Measurements from ENCODE around the gene QSOX2.

Gene QSOX2

DNA sequence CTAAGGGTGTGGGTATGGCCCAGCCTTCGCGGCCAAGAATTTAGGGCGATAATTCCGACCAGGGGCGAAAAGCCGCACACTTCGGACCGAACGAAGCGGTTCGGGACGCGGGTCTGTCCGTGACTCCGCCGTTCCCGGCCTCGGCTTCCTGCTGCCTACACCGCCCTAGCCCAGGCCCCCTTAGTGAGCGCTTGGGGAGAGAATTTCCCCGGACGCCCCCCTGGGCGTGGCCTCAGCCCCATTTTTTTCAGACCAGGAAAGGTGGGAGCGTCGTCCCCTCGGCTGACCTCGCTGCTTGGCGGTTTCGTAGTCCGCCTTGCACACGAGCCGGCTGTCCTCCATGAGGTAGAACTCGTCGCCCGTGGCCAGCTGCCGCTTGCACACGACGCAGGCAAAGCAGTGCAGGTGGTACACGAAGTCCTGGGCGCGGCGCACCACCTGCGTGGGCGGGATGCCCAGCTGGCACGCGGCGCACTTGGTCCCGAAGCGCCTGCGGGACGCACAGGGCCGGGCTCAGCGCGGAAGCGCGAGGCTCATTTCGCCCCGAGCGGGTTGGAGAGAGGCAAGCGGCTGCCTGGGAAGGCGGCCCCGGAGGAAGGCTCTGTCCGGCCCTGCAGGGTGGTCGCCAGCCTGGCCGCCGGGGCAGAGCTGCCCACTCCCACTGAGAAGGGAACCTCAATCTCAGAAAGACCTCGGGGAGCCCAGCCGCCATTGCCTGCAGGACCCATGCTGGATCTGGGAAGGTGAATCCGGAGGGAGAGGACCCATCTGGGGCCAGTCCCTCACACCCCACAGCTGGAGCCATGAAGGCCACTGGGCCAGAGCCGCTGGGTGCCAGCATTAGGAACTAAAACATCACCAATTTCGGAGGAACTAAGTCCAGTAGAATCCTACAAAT lies 46.0 kb downstream of the QSOX2 start:
- DNase-seq = no peak

DNA sequence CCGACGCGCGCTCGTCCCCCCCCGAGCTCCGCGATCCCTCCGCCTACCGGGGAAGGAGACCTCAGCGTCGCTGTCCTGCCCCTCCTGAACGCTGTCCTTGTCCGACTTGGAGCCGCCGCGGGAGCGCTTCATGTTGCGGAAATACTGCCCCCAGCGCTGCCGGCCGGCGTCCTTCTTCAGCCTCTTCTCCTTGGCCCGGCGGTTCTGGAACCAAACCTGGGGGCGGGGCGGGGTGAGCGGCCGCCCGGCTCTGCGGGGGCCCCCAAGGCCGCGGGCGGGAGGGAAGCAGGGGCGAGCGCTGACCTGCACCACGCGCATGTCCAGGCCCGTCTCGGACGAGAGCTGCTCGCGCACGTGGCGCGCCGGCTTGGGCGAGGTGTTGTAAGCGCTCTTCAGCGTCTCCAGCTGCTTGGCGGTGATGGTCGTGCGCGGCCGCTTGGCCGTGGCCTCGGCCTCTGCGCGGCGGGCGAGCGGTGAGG lies 47.0 kb downstream of the QSOX2 start:
- no peak for DNase-seq

DNA sequence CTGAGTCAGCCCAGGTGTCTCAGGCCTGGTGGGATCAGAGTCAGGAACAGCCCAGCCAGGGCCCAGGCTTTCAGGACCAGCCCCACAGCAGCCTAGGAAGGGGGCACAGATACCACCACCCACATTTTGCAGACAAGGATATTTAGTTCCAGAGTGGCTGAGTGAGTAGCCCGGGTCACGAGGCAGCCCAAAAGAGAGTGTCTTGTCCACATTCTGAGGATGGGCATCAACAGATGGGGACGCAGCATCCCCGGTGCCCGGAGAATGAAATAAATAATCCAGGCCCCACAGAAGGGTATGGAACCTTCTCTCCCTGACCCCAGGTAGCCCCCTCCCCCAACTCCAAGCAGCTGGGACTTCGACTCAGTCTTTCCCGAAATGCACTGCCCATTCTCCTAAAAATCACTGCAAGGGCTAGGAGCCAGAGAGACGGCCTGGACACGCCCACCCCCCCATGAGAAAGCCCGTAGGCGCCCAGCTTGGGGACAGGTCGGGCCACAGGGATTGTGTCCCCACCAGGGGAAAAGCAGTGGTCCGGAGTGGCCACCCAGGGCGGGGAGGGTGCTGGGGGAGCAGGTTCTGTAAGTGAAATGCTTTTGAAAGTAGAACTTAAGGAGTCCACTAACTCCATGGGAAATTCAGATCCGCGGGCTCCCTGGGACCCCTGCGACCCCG lies 47.5 kb downstream of the QSOX2 start:
- DNase-seq = no peak

DNA sequence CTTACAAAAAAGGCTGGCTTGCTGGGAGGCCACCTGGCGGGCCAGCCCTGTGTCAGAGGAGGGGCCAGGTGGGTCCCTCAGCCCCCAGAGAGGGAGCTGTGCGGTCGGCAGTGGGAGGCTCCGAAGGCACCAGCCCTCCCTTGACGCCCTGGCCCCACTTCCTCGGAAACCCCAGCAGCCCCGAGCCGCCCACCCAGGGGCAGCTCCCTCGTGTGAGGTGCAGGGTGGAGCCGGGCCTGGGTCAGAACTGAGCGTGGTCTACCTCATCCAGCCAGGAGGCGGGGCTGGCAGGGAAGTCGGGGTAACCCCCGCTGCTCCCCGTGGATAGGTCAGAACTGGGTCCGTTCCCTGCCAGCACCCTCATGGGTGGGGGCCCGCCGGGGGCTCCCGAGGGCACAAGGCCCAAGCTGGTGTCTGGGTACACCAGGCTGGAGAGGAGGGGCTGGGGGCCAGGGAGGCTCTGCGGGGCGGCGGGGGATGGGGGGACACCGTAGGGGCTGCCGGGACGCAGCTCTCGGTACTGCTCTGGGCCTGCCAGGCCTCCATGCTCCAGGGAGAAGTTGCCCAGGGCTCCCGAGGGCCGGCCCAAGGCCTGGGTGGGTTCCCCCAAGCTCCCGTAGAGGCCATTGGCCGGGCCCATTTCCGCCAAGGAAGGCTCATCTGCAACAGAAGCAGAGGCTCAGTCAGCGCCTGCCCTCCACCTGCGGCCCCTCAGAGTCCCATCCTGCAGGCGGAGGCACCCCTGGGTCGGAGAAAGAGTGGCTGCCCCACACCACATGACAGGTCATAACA lies 48.3 kb downstream of the QSOX2 start:
- DNase-seq = no peak

DNA sequence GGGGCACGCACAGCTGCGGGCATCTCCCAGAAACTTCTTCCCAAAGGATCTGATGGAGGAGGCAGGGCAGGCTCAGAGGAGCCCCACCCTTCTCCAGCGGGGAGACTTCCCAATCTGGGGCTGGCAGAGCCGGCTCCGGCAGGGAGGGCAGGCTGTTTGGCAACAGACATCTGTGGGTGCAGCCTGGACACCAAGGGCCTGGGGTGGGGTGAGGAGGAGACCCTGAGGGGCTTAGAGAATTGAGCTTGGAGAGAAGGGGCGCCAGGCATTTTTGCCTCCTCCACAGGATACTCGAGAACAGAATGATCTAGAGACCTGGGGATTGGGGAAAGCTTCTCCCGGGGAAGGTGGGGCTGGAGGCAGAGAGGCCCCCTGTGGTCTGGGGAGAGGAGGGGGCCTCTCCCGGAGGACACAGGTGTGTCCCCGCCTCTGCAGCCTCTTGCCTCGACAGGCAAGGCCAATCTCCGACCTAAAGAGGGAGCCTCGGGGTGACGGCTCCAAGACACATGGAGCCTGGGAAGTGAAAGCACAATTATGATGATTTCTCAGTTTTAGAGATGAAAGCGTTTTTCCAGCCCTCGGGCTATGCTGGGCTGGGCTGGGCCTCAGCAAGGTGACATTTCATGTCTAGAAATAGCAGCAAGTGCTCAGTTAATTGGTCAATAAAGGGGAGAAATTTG lies 49.1 kb downstream of the QSOX2 start:
- no peak for DNase-seq

DNA sequence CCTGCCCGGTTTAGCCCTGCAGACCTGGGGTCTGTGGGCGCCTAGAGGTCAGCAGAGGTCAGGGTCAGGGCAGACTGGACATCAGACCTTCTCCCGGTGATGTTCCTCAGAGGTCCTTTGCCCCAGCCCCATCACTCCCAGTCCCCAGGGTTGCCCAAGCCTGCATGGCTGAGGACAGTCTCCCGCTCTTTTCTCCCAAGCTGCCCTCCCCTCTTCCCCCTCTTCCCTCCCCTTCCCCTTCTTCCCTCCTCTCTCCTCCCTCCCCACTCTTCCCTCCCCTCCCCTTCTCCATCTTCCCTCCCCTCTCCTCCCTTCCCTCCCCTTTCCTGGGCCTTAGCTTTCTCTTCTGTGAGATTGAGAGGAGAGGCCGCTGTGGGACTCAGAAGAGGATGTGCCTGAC lies 51.1 kb downstream of the QSOX2 start:
- no peak for DNase-seq

DNA sequence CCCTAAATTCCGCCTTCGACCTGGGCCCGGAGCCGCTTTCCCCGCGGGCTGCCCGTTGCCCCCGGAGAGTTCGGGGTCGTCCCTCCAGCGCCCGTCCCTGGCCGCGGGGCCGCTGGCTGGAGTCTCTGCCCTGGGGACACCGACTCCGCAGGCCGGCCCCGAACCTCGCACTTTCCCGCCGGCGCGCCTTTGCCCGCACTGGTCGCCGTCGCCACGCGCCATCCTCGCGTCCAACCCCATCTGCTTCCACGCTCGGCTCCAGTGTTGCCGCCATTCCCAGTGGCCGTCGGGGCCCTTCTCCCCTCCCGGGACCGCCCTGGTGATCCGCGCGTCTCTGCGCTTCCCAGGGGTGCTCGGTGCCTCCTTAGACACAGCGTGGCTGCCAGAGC lies 51.7 kb downstream of the QSOX2 start:
- no peak for DNase-seq

DNA sequence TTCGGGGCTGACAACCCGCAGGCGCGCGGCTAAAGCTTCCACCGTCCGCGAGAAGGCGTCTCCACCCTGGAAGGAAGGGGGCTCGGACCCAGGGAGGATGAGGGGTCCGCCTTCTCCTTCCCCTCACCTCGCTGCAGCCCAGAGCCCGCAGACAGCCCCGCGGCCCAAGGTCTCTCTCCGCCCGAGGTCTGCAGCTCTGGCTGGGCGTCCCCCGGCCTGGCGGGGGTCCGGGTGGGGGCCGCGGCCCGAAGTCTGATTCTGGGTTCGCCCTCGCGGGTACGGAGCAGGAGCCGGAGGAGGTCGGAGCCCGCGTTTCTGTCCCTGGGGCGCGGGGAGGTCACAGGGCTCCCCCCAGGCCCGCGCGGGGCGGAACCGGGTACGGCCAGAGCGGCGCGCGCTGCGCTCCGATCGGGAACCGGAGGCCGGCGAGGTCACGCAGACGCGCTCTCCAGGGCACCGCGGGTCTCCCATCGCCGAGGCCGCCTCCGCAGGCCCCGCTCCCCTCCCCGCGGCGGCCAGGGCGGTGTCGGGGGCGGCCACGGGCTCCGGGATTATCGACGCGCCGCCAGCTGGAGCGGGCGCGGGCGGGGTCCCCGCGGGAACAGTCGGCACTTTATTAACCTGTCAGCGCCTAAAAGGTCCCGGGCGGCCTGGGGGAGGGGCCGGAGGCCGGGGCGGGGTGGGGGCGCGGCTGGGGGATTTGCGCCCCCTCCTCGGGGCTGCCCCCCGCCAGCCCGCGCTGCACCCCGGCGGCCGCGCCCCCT lies 52.3 kb downstream of the QSOX2 start:
- no peak for DNase-seq

DNA sequence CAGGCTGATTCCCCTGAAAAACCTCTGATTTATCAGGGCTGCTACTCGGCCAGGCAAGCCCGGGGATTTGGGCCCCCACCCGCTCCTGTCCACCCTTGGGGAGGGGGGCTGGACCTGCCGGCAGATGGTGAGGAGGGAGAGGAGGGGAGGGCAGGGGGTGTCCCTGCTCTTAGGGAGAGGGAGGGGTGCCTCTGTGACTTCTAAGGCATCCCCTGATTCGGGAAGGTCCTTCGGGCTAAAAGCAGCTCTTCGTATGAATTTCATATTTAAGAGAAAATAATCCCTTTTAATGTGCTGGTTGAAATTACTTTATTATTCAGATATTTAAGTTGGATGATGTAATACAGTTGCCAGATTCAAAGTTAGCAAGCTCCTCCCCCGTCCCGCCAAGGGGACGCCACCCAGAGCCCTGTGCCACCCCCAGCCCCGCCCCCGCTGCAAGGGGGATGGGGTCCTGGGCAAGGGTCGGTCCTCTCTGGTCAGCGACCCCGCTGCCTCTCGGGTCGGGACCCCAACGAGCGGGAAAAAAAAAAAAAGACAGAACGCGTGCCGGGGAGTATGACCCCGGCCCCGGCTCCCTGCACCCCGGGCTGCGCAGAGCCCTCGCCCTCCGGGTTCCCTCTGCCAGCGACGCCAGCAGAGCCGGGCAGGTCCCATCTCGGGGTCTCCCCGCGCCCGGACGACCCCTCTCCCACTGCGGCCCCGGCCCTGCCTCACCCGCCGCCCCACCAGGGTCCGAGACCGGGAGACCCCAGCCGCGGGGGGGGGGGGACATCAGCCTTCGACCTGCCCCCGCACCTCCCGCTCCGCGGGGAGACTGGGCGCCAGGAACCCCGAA lies 53.1 kb downstream of the QSOX2 start:
- no peak for DNase-seq

DNA sequence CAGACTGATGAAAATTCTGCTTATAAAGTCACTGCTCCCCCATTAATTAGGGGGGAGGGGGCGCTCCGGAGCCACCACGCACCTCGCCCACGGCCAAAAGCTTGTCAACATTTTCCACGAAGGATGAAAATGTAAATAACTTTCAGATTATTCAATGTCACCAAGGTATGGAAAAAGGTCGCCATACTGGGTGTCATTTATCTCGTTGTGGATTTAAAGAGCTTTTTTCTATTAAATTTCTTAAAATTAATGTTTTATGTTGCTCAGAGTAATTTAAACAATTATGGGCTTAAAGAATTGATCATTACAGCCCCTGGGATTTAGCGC lies 53.7 kb downstream of the QSOX2 start:
- no peak for DNase-seq

DNA sequence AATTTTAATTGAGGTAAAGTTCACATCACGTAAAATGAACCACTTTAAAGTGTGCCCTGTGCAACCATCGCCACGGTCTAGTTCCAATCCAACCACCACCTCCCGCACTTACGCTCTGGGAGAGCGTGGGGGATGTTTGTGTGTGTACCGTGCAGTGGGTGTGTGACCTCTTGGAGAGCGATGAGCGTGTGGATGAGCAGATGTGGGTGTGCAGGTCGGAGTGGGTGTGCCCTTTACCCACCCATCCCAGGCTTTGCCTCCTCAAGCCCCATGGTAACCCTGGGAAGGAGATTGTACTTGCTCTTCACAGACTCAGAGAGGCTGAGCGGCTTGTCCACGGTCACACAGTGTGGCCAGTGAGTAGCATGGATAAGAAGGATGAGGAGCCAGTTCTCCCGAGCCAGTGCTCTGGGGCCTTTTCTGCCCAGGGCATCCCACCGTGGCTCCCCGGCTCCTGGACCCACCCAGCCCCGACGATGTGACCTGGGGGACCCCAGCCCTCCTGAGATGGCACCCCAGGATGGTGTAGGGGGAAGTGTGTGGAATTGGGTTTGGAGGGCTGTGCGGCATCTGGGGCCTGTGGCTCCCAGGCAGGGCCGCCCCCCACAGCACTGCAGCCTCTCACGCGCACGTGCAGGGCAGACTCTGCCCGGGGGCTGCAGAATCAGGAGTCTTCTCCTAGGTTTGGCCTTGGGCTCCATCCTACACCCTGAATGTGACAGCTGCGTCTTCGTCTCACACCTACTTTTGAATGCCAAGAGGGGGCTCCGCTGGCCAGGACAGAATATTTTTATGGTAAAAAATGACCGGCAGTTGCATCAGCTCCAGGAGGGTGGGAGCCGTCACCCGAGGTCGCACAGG lies 54.3 kb downstream of the QSOX2 start:
- no peak for DNase-seq

DNA sequence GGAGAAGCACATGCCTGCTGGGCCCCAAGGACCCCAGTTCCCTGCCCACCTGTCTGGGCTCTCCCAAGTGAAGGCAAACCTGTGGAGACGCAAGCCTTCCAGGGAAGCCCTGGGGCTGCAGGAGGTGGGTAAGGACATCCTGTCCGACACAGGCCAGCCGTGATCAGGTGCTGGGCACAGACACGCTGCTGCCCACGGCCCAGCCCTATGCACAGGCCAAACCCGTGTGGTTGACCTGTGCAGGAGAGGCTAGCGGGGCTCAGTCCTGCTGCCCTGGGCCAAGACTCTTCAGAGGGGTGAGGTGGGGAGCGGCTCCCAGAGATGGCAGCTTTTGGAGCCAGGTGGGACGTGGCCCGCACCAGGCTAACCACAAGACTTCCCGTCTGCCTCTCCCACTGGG lies 55.0 kb downstream of the QSOX2 start:
- DNase-seq = no peak

DNA sequence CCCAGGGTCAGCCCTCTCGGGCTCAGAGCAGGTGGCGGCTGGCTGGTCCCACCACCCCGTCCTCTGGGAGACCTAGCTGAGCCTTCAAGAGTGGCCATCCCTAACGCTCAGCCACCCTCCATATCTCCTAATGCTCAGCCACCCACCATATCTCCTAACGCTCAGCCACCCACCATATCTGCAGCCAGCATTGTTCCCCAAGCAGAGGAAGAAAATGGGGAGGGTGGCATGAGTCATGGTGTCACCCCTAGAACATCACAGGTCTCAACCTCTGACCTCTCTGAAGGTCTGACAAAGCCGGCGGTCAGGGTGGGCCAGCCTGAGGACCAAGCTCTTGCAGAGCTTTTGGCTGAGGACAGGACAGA lies 55.4 kb downstream of the QSOX2 start:
- DNase-seq = no peak

DNA sequence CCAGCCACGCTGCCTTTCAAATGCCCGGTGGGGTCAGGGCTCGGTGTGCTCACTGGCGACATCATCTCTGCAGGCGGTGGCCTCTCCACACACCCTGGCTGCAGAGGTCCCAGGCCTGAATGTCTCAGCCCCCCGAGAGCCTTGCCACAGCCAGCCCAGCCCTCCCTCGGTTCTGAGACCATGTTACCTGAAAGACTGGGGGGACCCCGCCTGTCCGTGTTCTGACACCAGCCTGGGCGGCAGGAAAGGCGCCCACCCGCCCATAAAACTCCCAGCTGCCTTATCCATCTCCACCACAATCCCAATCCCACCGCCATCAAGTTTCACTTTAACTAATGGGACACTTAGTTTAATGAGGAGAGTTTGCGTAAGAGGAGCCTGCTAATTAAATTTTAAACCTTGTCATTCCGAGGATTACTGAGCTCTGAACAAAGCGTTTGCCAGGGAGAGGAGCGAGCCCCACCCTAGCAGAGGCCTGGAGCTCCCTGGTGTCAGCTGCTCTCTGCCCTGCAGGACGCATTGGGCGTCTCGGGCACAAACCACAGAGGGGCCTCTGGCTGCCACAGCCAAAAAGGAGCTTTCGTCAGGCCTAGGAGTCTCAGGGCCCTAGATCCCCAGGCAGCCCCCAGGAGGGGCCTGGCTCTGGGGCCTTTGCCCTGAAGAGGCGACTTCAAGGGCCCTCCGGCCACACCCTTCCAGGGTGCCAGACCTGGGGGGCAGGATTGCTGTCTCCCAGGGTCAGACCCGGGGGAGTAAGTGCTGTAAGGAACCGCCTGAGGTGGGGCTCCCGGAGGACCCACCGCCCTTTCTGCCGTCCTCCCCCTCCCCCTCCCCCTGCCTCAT lies 56.0 kb downstream of the QSOX2 start:
- DNase-seq = no peak

DNA sequence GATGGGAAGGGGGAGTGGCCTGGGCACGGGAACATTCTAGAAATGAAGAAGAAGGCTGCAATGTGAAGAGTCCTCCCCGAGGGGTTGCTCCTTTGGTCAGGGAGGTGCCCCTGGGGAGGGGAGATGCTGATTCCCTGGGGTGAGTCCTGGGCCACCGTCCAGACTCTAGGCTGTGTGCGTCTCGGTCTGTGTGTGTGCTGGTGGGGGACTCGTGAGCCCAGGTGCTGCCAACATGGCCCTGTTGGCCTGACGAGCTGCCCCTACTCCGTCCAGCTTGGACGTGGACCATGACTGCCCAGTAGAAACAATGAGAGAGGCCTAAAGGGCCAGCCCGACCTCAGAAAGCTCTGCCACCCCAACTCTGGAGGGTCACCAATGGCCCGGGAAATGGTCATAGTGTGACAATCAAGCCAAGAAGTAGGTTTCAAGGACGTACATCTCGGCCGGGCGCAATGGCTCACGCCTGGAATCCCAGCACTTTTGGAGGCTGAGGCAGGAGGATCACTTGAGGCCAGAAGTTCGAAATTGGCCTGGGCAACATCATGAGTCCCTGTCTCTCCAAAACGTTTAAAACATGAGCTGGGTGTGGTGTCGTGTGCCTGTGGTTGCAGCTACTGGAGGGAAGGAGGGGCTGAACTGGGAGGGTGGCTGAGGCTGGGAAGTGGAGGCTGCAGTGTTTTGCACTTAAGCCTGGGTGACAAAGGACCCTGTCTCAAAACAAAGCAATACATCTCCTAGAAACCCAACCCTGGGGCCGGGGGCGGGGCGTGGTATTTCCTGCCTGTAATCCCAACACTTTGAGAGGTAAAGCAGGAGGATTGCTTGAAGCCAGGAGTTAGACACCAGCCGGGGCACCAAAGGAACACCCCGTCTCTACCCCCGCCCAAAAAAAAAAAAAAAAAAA lies 57.7 kb downstream of the QSOX2 start:
- DNase-seq = no peak

DNA sequence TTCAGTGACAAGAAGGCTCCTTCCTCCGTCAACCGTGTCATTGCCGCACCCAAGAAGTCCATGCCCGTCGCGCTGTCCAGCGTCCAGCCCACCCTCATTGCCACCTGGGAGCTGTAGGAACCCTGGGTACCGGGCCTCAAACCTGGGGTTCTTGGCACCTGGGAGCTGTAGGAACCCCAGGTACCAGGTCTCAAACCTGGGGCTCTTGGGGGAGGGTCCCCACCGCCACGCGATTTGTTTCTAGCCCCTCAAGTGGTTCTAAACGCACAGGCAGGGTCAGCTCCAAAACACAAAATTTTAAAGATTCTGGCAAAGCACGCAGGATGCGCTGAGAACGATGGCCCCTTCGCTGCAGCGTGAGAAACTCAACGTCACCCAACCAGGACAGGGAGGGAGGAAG lies 58.4 kb downstream of the QSOX2 start:
- no peak for DNase-seq

DNA sequence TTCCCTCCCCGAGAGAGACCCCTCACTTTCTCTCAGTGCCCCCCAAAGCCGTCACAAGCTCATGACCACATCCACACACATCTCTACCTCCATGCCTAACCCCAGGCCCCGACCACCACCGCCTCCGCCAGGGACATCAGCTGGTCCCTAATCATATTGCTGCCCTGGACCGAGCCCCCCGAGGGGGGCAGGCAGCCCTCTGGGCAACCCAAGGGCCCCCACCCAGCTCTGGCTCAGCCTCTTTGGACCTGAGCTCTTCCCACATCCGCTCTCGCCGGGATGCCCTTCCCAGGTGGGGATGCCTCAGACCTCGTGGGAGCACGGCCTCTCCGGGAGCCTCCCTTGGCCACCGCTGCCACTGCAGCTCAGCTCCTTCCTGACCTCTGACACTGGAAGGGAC lies 59.2 kb downstream of the QSOX2 start:
- DNase-seq = no peak

DNA sequence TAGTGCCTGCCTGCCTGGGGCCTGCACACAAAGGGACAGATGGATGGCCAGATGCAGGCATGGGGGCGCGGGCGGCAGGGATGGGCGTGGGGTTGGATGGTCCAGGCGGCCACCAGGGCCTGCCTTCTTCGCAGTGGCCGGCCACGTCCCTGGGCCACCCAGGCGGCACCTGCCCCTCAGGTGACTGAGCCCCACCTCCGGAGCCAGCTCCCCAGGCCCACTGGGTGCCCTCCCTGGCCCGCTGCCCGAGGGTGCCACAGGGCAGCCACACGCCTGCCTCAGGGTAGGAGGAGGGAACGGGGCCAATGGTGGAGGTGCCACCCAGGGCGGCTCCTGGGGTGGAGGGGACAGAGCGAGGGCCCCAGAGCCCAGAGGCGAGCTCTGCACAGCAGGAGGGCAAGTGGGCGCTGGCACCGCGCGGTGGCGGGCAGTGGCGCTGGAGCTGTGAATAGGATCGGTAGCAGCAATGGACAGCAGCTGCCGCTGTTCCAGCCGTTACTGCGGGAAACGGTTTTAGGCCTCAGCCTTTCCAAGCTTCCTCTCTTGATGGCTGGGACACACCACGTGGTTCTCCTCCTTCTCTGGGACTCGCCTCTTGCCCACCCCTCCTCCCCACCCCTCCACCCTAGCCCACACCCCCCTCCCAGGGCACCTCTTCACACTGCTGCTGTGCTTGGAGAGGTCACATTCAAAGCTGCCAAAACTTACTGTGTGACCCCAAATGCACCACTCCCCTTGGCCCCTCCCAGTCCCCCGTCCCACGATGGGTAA lies 59.8 kb downstream of the QSOX2 start:
- DNase-seq = no peak

All from CD4-positive, alpha-beta T cell treated with Interleukin-12 subunit alpha and Interleukin-12 subunit beta, for 1 hour (primary cell).